ENCODE data around the gene SYNJ1.
"Not testable (repeated sequence)": the region's sequence is repeated elsewhere in the genome, so short reads cannot be mapped to it uniquely, and the experiment has no call there.

The SYNJ1 gene

GRCh38 chr21:32727687-32728455 lies at the start of gene SYNJ1:
Gene SYNJ1 (minus strand): TSS chr21:32728013. CDS start chr21:32726895, 1,118 bp downstream.
- DNase-seq (ENCODE audit: low read depth): peak; percentile 56
- H3K4me3 ChIP-seq (ENCODE audit: low read length): peak within 1 kb of the TSS; percentile 96
- no peak for TF ChIP-seq CTCF (conservative IDR thresholded peaks at IDR 0.05; ENCODE audit: low read depth, low read length)

- no peak for TF ChIP-seq CTCF (conservative IDR thresholded peaks at IDR 0.05; ENCODE audit: low read depth, low read length)
- no peak for DNase-seq (ENCODE audit: low read depth)
- H3K4me3 ChIP-seq (ENCODE audit: low read length): no peak overlapping the region
Observed at GRCh38 chr21:32777269-32777668, 49.5 kb upstream of the SYNJ1 start.

GRCh38 chr21:32776743-32777142 lies 48.9 kb upstream of the SYNJ1 start:
- no peak overlapping the region for H3K4me3 ChIP-seq (ENCODE audit: low read length)
- DNase-seq (ENCODE audit: low read depth): no peak
- no peak for TF ChIP-seq CTCF (conservative IDR thresholded peaks at IDR 0.05; ENCODE audit: low read depth, low read length)

- H3K4me3 ChIP-seq (ENCODE audit: low read length); DNase-seq (ENCODE audit: low read depth): not testable (repeated sequence)
Observed at GRCh38 chr21:32773048-32773344, 45.2 kb upstream of the SYNJ1 start.

- no peak for TF ChIP-seq CTCF (conservative IDR thresholded peaks at IDR 0.05; ENCODE audit: low read depth, low read length)
- DNase-seq (ENCODE audit: low read depth): no peak
Observed at GRCh38 chr21:32772281-32773047, 44.7 kb upstream of the SYNJ1 start.

GRCh38 chr21:32770871-32771523 lies 43.2 kb upstream of the SYNJ1 start:
- no peak for TF ChIP-seq CTCF (conservative IDR thresholded peaks at IDR 0.05; ENCODE audit: low read depth, low read length)
- peak overlapping the region; percentile 94 for H3K4me3 ChIP-seq (ENCODE audit: low read length)
- DNase-seq (ENCODE audit: low read depth): peak; percentile 19

More at GRCh38 chr21:32772281-32773047, 44.7 kb upstream of the SYNJ1 start:
- H3K4me3 ChIP-seq (ENCODE audit: low read length): peak overlapping the region; percentile 72

- no peak overlapping the region for H3K4me3 ChIP-seq (ENCODE audit: low read length)
- TF ChIP-seq CTCF (conservative IDR thresholded peaks at IDR 0.05; ENCODE audit: low read depth, low read length): no peak
- no peak for DNase-seq (ENCODE audit: low read depth)
Observed at GRCh38 chr21:32768530-32768929, 40.7 kb upstream of the SYNJ1 start.
